Measurements from ENCODE around the gene LPP. TPM values are rescaled to one million over a fixed set of nuclear protein-coding genes. Genes with fewer than 3 reads are reported as not detected.

The LPP gene
- total and polyA plus RNA-seq, 2 of the 13 experiments (the other 11 are each of a cell fraction or from before 2014, with no cell fraction given): 19.2 to 29.9 TPM

GRCh38 chr3:188434594-188434993 lies 280.6 kb downstream of the LPP start:
- Histone ChIP-seq H3K9me3 (ENCODE audit: low read length) (no peaks in the 10 kb centered on the region), H4K20me1 (ENCODE audit: insufficient read depth, low read length) (no peaks in the 10 kb centered on the region), H3K4me2 (ENCODE audit: low read depth, low read length) (no peak overlapping the region), H3K9ac (ENCODE audit: insufficient read depth, low read depth, low read length) (no peak overlapping the region), H3K36me3 (replicated peaks in 1 of 2; ENCODE audit: control insufficient read depth in 1 of 2, insufficient read depth in 2 of 2, low read length in 2 of 2) (no peaks in the 10 kb centered on the region; a peak in 2 of 5 replicates), H3K27ac (ENCODE audit: extremely low read length, insufficient read depth, low read length) (no peak overlapping the region), H3K4me3 (replicated peaks in 1 of 3; ENCODE audit: insufficient read depth in 1 of 3, low read depth in 2 of 3, low read length in 3 of 3) (no peak overlapping the region), H3K79me2 (ENCODE audit: insufficient read depth, low read length) (no peaks in the 10 kb centered on the region), H3K27me3 (ENCODE audit: control insufficient read depth in 1 of 2, insufficient read depth in 2 of 2, low read length in 2 of 2) (no peaks in the 10 kb centered on the region), H2AFZ (ENCODE audit: low read length) (no peak overlapping the region), H3K4me1 (ENCODE audit: insufficient read depth, low read length) (peaks cover 7% of the 10 kb centered on the region)
- ChIA-PET CTCF (ENCODE audit: low intra/inter-chr PET ratio, low total read pairs) (no interaction called here), POLR2A (no interaction called here)
- TF ChIP-seq ATF7 (IDR thresholded peaks at IDR 0.05): peak; percentile 88
- no peak for TF ChIP-seq ATF7 (CRISPR knock-in tag; IDR thresholded peaks at IDR 0.05)
- TF ChIP-seq HNRNPK (IDR thresholded peaks at IDR 0.05; ENCODE audit: low read depth, low read length, poor library complexity, severe bottlenecking): no peak
- no peak for ATAC-seq
- DNase-seq (ENCODE audit: low spot score): no peak
- FAIRE-seq: no peak
- 98% methylated on average over 3 of the region's 3 CpGs for WGBS (ENCODE audit: low lambda C conversion rate)
- intact Hi-C loops (cut with micrococcal nuclease; ENCODE audit: unreplicated experiment) (no loop called here), in situ Hi-C loops (cut with HindIII; ENCODE audit: extremely low pct_ligation_motif_present, low pct_unique_long_range_greater_than_20kb) (no loop called here)
- BruUV-seq (replicated peaks): no TSS peak

- Histone ChIP-seq H3K4me1 (ENCODE audit: insufficient read depth, low read length) (peaks cover 13% of the 10 kb centered on the region), H3K4me2 (ENCODE audit: low read depth, low read length) (no peak overlapping the region), H3K27ac (ENCODE audit: extremely low read length, insufficient read depth, low read length) (no peak overlapping the region), H3K79me2 (ENCODE audit: insufficient read depth, low read length) (no peaks in the 10 kb centered on the region), H3K9ac (ENCODE audit: insufficient read depth, low read depth, low read length) (no peak overlapping the region), H2AFZ (ENCODE audit: low read length) (no peak overlapping the region), H3K27me3 (ENCODE audit: control insufficient read depth in 1 of 2, insufficient read depth in 2 of 2, low read length in 2 of 2) (no peaks in the 10 kb centered on the region), H4K20me1 (ENCODE audit: insufficient read depth, low read length) (no peaks in the 10 kb centered on the region), H3K9me3 (ENCODE audit: low read length) (no peaks in the 10 kb centered on the region), H3K36me3 (replicated peaks in 1 of 2; ENCODE audit: control insufficient read depth in 1 of 2, insufficient read depth in 2 of 2, low read length in 2 of 2) (no peaks in the 10 kb centered on the region; a peak in 2 of 5 replicates), H3K4me3 (replicated peaks in 1 of 3; ENCODE audit: insufficient read depth in 1 of 3, low read depth in 2 of 3, low read length in 3 of 3) (no peak overlapping the region)
- FAIRE-seq (no peak), DNase-seq (ENCODE audit: low spot score) (no peak), ATAC-seq (no peak)
- no TSS peak for BruUV-seq (replicated peaks)
- intact Hi-C loops (cut with micrococcal nuclease; ENCODE audit: unreplicated experiment): no loop called here
- 77% methylated on average over 1 of the region's 1 CpG for WGBS (ENCODE audit: low lambda C conversion rate)
- CTCF ChIA-PET (ENCODE audit: low intra/inter-chr PET ratio, low total read pairs): no interaction called here
- POLR2A ChIA-PET: no interaction called here
- in situ Hi-C loops (cut with HindIII; ENCODE audit: extremely low pct_ligation_motif_present, low pct_unique_long_range_greater_than_20kb): no loop called here
- TF ChIP-seq SUZ12 (IDR thresholded peaks at IDR 0.05; ENCODE audit: low read depth, low read length) (no peak), KDM5A (IDR thresholded peaks at IDR 0.05; ENCODE audit: borderline replicate concordance, low read length) (no peak), MIXL1 (CRISPR knock-in tag; IDR thresholded peaks at IDR 0.05) (no peak), CREB3 (CRISPR knock-in tag; IDR thresholded peaks at IDR 0.05) (no peak), CENPBD1 (CRISPR knock-in tag; IDR thresholded peaks at IDR 0.05; ENCODE audit: borderline replicate concordance, low read depth) (no peak), CHD4 (IDR thresholded peaks at IDR 0.05; ENCODE audit: borderline replicate concordance, low read length) (no peak), ZNF343 (CRISPR knock-in tag; IDR thresholded peaks at IDR 0.05) (no peak), ZNF589 (CRISPR knock-in tag; conservative IDR thresholded peaks at IDR 0.05) (no peak), ATRX (CRISPR knock-in tag; IDR thresholded peaks at IDR 0.05; ENCODE audit: borderline replicate concordance) (no peak), ZNF782 (CRISPR knock-in tag; IDR thresholded peaks at IDR 0.05; ENCODE audit: borderline replicate concordance) (no peak), ZBTB20 (CRISPR knock-in tag; IDR thresholded peaks at IDR 0.05; ENCODE audit: borderline replicate concordance, low read depth) (no peak), ZNF781 (CRISPR knock-in tag; IDR thresholded peaks at IDR 0.05; ENCODE audit: borderline replicate concordance, not compliant biosample characterization) (no peak), HOXA5 (CRISPR knock-in tag; IDR thresholded peaks at IDR 0.05) (no peak), TRIM22 (IDR thresholded peaks at IDR 0.05) (no peak), GATA4 (IDR thresholded peaks at IDR 0.05; ENCODE audit: borderline replicate concordance, low read depth) (no peak), YEATS4 (CRISPR knock-in tag; IDR thresholded peaks at IDR 0.05; ENCODE audit: borderline replicate concordance) (no peak)
Observed at GRCh38 chr3:188435266-188435665, 281.3 kb downstream of the LPP start.
